Coronary artery (tissue), 2 donors: ENCODE results near the gene KCTD16.
A peak's percentile ranks its signal among the peaks of the same experiment; 100 is the strongest.

Source experiments
- DNase-seq: peaks from one replicate; pipeline ENCODE4 v3.0.0-alpha.2; 2017; ENCODE audit warnings: low spot score
- H3K27ac ChIP-seq, 2 donors: fragments of 200-600 bp; sonication (generic); one replicate each; pipeline ENCODE4 v1.5.1; 2016 to 2019
- H3K4me3 ChIP-seq: fragments of 200-600 bp; sonication (generic); 2 replicates; pipeline ENCODE4 v1.5.1; 2016; ENCODE audit warnings: mild to moderate bottlenecking, moderate library complexity
- CTCF ChIP-seq: fragments of 200-600 bp; sonication (generic); IDR thresholded peaks from one replicate; pipeline ENCODE4 v1.5.1; 2019; ENCODE audit warnings: antibody characterized with exemption

KCTD16 gene

GRCh38 chr5:144166696-144167095 is 4.0 kb upstream of the KCTD16 start:
- DNase-seq, result no peak
- no peak for TF ChIP-seq CTCF
- H3K27ac ChIP-seq, result no peak overlapping the region
- H3K4me3 ChIP-seq, result no peak overlapping the region

GRCh38 chr5:144167998-144168397 is 2.7 kb upstream of the KCTD16 start:
- no peak overlapping the region for H3K4me3 ChIP-seq
- no peak for TF ChIP-seq CTCF
- DNase-seq, result no peak
- H3K27ac ChIP-seq, result no peak overlapping the region

- H3K4me3 ChIP-seq, result peak overlapping the region; percentile 97
- H3K27ac ChIP-seq, result peak overlapping the region; percentile 21 to 88
- DNase-seq, result no peak
- no peak for TF ChIP-seq CTCF
Measured at GRCh38 chr5:144169904-144170275, 783 bp upstream of the KCTD16 start.

GRCh38 chr5:144173766-144174165 is 3.1 kb downstream of the KCTD16 start:
- DNase-seq, result no peak
- Histone ChIP-seq H3K27ac (no peak overlapping the region), H3K4me3 (no peak overlapping the region)
- TF ChIP-seq CTCF, result no peak

- no peak for DNase-seq
- Histone ChIP-seq H3K4me3 (no peak overlapping the region), H3K27ac (no peak overlapping the region)
- no peak for TF ChIP-seq CTCF
Measured at GRCh38 chr5:144177548-144177947, 6.9 kb downstream of the KCTD16 start.

- no peak overlapping the region for H3K27ac ChIP-seq
- DNase-seq, result no peak
- no peak overlapping the region for H3K4me3 ChIP-seq
- no peak for TF ChIP-seq CTCF
Measured at GRCh38 chr5:144179226-144179625, 8.6 kb downstream of the KCTD16 start.

GRCh38 chr5:144183254-144183889 is 12.7 kb downstream of the KCTD16 start:
- Histone ChIP-seq H3K4me3 (no peak overlapping the region), H3K27ac (no peak overlapping the region)
- peak; percentile 54 for TF ChIP-seq CTCF
- DNase-seq, result no peak
